OCI-LY7 (cell line): ENCODE measurements around the gene CYB561D1. TPM values are rescaled to one million over a fixed set of nuclear protein-coding genes. Genes with fewer than 3 reads are reported as not detected.

Experiments used
- BruUV-seq: library from RNA; stranded (reverse); fragments of 400-500 nt; replicated peaks from 2 replicates; lab custom pipeline; 2021; lab: Mats Ljungman, UMichigan
- CTCF ChIA-PET: fragments of 300-600 bp; sonication (Branson Sonifier 250); formaldehyde crosslinking; loops from one replicate; lab custom pipeline; 2022; ENCODE audit warnings: antibody characterized with exemption; ENCODE audit not compliant: unreplicated experiment; lab: Charles Lee
- POLR2A ChIA-PET: fragments of 300-600 bp; sonication (Branson Sonifier 250); formaldehyde crosslinking; loops from one replicate; lab custom pipeline; 2022; ENCODE audit warnings: antibody characterized with exemption; lab: Charles Lee
- DNase-seq: peaks from one replicate; pipeline ENCODE4 v3.0.0-alpha.2; 2015; ENCODE audit warnings: low spot score
- H2AFZ ChIP-seq: fragments of 200-600 bp; sonication (generic), shearing (Covaris generic); 2 replicates; pipeline ENCODE4 v1.6.1; 2014; ENCODE audit warnings: mild to moderate bottlenecking, antibody characterized with exemption, low read length, moderate library complexity
- H3K27ac ChIP-seq: fragments of 200-600 bp; sonication (generic); 2 replicates; pipeline ENCODE4 v1.5.1; 2014; ENCODE audit warnings: mixed run types, low read depth, mild to moderate bottlenecking, moderate library complexity, low read length, inconsistent platforms; ENCODE audit not compliant: poor library complexity, severe bottlenecking
- H3K36me3 ChIP-seq: fragments of 200-600 bp; sonication (generic); 2 replicates; pipeline ENCODE4 v1.6.1; 2014; ENCODE audit warnings: mild to moderate bottlenecking, antibody characterized with exemption, low read length, moderate library complexity, mixed read lengths; ENCODE audit not compliant: insufficient read depth
- H3K4me1 ChIP-seq: fragments of 200-600 bp; sonication (generic); 2 replicates; pipeline ENCODE4 v1.5.1; 2014; ENCODE audit warnings: mild to moderate bottlenecking, low read length; ENCODE audit not compliant: insufficient read depth, poor library complexity, severe bottlenecking
- H3K4me2 ChIP-seq: fragments of 200-600 bp; sonication (generic); 2 replicates; pipeline ENCODE4 v1.6.1; 2014; ENCODE audit warnings: mild to moderate bottlenecking, low read length
- H3K4me3 ChIP-seq: fragments of 200-600 bp; sonication (generic); 2 replicates; pipeline ENCODE4 v1.5.1; 2014; ENCODE audit warnings: mild to moderate bottlenecking, low read depth, low read length; ENCODE audit not compliant: poor library complexity, severe bottlenecking
- H3K79me2 ChIP-seq: fragments of 200-600 bp; sonication (generic); 2 replicates; pipeline ENCODE4 v1.6.1; 2016; ENCODE audit warnings: low read depth, mild to moderate bottlenecking, low read length, moderate library complexity, mixed read lengths; ENCODE audit not compliant: insufficient read depth
- H3K9me2 ChIP-seq: fragments of 200-600 bp; sonication (generic); 2 replicates; pipeline ENCODE4 v1.6.1; 2016; ENCODE audit warnings: mild to moderate bottlenecking, low read length, mixed read lengths; ENCODE audit not compliant: insufficient read depth
- H3K9me3 ChIP-seq: fragments of 200-600 bp; sonication (generic); 2 replicates; pipeline ENCODE4 v1.6.1; 2014; ENCODE audit warnings: mild to moderate bottlenecking, mixed run types, low read length, mixed read lengths
- H4K20me1 ChIP-seq: fragments of 200-600 bp; sonication (generic); 2 replicates; pipeline ENCODE4 v1.6.1; 2014; ENCODE audit warnings: mild to moderate bottlenecking, antibody characterized with exemption, low read length, moderate library complexity, mixed read lengths; ENCODE audit not compliant: insufficient read depth
- EZH2phosphoT487 ChIP-seq: fragments of 200-600 bp; sonication (generic); IDR thresholded peaks from 2 replicates; pipeline ENCODE4 v1.6.1; 2018; ENCODE audit warnings: low read depth, borderline replicate concordance, mild to moderate bottlenecking, mixed run types, antibody characterized with exemption, low read length, moderate library complexity, mixed read lengths
- intact Hi-C: fragments of 100-400 bp; cut with micrococcal nuclease; formaldehyde crosslinking; loops from one replicate; pipeline ENCODE4 v1.10.0; 2022; ENCODE audit not compliant: unreplicated experiment
- total RNA-seq, 2 experiments: library from RNA; depleted of rRNA in 1 of 2; stranded (reverse); fragments of >200 nt in 1 of 2; shearing (Covaris generic) in 1 of 2; gene quantifications; 2 replicates each; pipeline ENCODE4 v1.2.3, GENCODE V29; 2014 to 2022
- TF ChIP-seq, protein P1 (sequence below): fragments of 200-600 bp; sonication (generic); conservative IDR thresholded peaks from 2 replicates; pipeline ENCODE4 v1.5.1; 2014; ENCODE audit warnings: mild to moderate bottlenecking, antibody characterized with exemption, low read length, moderate library complexity, mixed read lengths

The CYB561D1 gene
- total RNA-seq, 2 experiments from 2014 or later: 6.2 to 10.5 TPM

DNA sequence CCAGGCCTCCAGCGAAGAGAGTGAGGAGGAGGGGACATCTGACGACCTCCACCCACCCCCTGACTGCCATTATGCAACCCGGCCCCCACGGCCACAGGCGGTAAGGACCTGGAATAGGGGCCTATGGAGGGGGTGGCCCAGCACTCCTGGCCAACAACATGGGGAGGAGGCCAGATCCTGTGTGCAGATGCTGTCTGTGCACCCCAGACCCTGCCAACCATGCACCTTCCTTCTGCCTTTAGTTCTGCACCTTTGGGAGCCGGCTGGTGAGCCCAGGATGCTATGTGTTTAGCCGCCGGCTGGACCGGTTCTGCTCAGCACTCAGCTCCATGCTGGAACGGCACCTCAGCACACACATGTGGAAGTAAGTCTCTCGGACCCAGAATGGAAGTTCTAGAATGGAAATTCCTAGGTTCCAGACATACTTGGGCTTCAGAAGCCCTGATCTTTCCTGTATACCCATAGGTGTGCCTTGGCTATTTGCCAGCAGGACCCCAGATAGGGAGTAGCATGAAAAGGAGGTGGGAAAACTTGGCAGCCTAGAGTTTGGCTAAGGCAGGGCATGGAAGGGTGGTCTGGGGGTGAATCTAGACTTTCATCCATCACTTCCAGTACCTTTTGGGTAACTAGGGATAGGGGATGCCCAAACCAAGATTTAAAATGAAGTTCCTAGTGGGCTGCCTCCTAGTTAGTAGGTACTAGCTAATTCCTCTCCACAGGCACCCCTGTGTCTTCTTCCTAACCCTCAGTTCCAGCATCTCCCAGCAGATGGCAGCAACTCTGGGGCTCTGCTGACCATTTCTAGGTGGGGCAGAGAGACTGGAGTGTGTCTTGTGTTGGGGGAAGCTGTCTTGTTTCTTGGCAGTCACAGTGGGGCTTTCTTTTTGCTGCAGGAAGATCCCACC lies 3.6 kb upstream of the CYB561D1 start:
- Histone ChIP-seq H4K20me1 (no peaks in the 10 kb centered on the region), H3K9me3 (no peaks in the 10 kb centered on the region), H3K4me1 (peaks cover 15% of the 10 kb centered on the region), H3K4me3 (no peak overlapping the region), H3K36me3 (peaks cover 14% of the 10 kb centered on the region; the same call in 1 of the 2 replicates), H3K79me2 (peaks cover 7% of the 10 kb centered on the region; the same call in 1 of the 2 replicates), H3K4me2 (no peak overlapping the region), H3K27ac (no peak overlapping the region), H2AFZ (no peak overlapping the region), H3K9me2 (no peaks in the 10 kb centered on the region)
- DNase-seq: peak; percentile 68
- CTCF ChIA-PET: interaction anchor here (0.8 to 1.8 kb wide), 4 partner anchors 19 to 59 kb away, joined by 3 to 18 read pairs (median 4); partner anchors contain the start of gene AMIGO1
- TF ChIP-seq, protein P1, sequence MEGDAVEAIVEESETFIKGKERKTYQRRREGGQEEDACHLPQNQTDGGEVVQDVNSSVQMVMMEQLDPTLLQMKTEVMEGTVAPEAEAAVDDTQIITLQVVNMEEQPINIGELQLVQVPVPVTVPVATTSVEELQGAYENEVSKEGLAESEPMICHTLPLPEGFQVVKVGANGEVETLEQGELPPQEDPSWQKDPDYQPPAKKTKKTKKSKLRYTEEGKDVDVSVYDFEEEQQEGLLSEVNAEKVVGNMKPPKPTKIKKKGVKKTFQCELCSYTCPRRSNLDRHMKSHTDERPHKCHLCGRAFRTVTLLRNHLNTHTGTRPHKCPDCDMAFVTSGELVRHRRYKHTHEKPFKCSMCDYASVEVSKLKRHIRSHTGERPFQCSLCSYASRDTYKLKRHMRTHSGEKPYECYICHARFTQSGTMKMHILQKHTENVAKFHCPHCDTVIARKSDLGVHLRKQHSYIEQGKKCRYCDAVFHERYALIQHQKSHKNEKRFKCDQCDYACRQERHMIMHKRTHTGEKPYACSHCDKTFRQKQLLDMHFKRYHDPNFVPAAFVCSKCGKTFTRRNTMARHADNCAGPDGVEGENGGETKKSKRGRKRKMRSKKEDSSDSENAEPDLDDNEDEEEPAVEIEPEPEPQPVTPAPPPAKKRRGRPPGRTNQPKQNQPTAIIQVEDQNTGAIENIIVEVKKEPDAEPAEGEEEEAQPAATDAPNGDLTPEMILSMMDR: peak; percentile 85
- no peak for TF ChIP-seq EZH2phosphoT487
- intact Hi-C loops: loop anchor here (1.0 to 5.0 kb wide), 2 partner anchors 42 to 132 kb away; no protein-coding TSS in a partner anchor
- BruUV-seq: no TSS peak
- POLR2A ChIA-PET: interaction anchor here (0.5 kb wide), 1 partner anchor 469 kb away, joined by 5 read pairs; no protein-coding TSS in a partner anchor

GRCh38 chr1:109490934-109491302 lies 3.0 kb upstream of the CYB561D1 start:
- Histone ChIP-seq H3K4me1 (peaks cover 14% of the 10 kb centered on the region), H3K4me3 (no peak overlapping the region), H3K79me2 (peaks cover 7% of the 10 kb centered on the region; the same call in 1 of the 2 replicates), H3K27ac (no peak overlapping the region), H3K36me3 (peaks cover 18% of the 10 kb centered on the region; the same call in 1 of the 2 replicates), H4K20me1 (no peaks in the 10 kb centered on the region), H3K9me2 (no peaks in the 10 kb centered on the region), H2AFZ (no peak overlapping the region), H3K4me2 (no peak overlapping the region), H3K9me3 (no peaks in the 10 kb centered on the region)
- no peak for DNase-seq
- intact Hi-C loops: loop anchor here (1.0 to 5.0 kb wide), 2 partner anchors 41 to 131 kb away; no protein-coding TSS in a partner anchor
- POLR2A ChIA-PET: no interaction called here
- CTCF ChIA-PET: interaction anchor here (0.8 to 1.8 kb wide), 4 partner anchors 18 to 58 kb away, joined by 3 to 18 read pairs (median 4); partner anchors contain the start of gene AMIGO1
- TF ChIP-seq, protein P1: peak; percentile 39; the same call in 1 of the 2 replicates
- no peak for TF ChIP-seq EZH2phosphoT487
- BruUV-seq: no TSS peak
